ENCODE measurements around the gene GBP7.

DNA sequence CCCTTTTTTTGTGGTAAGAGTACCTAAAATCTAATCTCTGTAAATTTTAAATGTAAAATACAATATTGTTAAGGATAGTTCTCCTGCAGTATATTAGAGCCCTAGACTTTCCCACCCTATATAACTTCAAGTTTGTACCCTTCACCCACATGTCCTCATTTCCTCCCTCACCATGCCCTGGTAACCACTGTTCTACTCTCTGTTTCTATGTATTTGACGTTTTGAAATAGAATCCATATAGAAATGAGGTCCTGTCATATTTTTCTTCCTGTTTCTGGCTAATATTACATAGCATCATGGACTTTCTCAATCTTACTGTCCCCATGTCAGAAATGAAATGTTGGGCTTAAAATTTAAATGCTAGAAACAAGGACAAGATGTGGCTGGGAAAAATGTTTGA, 24.8 kb downstream of the GBP7 start:
- TF ChIP-seq POLR2AphosphoS5 (IDR thresholded peaks at IDR 0.05; ENCODE audit: borderline replicate concordance, low read depth, low read length) (no peak), EZH2 (IDR thresholded peaks at IDR 0.05) (no peak)
